ENCODE data around the gene CPN2. TPM values are rescaled to one million over a fixed set of nuclear protein-coding genes. Genes with fewer than 3 reads are reported as not detected.

The CPN2 gene
- total RNA-seq, 6 donors from 2014 or later = 0.10 TPM; not detected in 5

GRCh38 chr3:194337965-194338753, 13.0 kb downstream of the CPN2 start:
- ATAC-seq (ENCODE audit: low FRiP score in 2 of 2) = no peak
- no peak for TF ChIP-seq POLR2AphosphoS5 (IDR thresholded peaks at IDR 0.05)
- no peak for TF ChIP-seq EP300 (IDR thresholded peaks at IDR 0.05)
- no peak for TF ChIP-seq POLR2A (IDR thresholded peaks at IDR 0.05)
- TF ChIP-seq, protein P1, sequence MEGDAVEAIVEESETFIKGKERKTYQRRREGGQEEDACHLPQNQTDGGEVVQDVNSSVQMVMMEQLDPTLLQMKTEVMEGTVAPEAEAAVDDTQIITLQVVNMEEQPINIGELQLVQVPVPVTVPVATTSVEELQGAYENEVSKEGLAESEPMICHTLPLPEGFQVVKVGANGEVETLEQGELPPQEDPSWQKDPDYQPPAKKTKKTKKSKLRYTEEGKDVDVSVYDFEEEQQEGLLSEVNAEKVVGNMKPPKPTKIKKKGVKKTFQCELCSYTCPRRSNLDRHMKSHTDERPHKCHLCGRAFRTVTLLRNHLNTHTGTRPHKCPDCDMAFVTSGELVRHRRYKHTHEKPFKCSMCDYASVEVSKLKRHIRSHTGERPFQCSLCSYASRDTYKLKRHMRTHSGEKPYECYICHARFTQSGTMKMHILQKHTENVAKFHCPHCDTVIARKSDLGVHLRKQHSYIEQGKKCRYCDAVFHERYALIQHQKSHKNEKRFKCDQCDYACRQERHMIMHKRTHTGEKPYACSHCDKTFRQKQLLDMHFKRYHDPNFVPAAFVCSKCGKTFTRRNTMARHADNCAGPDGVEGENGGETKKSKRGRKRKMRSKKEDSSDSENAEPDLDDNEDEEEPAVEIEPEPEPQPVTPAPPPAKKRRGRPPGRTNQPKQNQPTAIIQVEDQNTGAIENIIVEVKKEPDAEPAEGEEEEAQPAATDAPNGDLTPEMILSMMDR (IDR thresholded peaks at IDR 0.05) = no peak
- Histone ChIP-seq H3K27ac (no peak overlapping the region), H3K9me3 (no peaks in the 10 kb centered on the region), H3K27me3 (peaks cover 0 to 2% (median 0%) of the 10 kb centered on the region in 4 donors), H3K4me3 (no peak overlapping the region), H3K36me3 (no peaks in the 10 kb centered on the region), H3K4me1 (peaks cover 5 to 8% (median 6%) of the 10 kb centered on the region in 4 donors)
- DNase-seq = no peak
- WGBS, 2 donors = 79 to 81% methylated on average over 13 of the region's 13 CpGs

DNA sequence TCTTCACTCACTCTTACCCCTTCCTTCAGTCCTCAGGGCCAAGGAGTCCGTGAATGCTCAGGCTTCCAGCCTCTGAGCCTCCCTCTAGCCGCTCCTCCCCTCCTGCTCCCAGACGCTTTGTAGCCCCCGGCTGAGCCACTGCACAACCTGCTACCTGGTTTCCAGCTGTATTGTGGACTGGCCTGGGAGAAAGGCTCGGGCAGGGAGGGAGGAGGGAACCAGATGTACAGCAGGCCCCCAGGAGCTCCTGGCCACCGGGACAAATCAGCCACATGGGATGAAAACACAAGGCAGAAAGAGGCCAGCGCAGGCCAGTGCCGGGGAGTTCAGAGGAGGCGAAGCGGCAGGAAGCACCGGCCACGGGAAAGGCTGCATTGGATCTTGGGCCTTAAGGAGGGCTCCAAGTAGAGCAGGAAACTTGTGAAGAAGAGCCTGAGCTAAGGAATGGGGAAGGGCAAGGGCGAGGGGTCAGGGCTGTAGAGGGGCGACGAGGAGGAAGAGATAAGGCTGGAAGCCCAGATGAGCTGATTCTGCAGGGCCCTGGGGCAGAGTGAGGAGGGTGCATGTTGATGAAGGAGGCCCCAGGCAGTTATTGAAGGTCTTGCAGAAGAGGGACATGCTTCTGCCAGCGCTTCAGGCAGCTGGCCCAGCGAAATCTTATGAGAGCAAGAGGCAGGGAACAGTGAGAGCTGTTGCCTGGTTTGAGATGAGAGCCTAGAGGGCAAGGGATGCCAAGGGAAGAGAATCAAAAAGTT, 14.3 kb downstream of the CPN2 start:
- peaks cover 0 to 2% (median 0%) of the 10 kb centered on the region in 4 donors for H3K27me3 ChIP-seq
- no peak overlapping the region for H3K4me3 ChIP-seq
- H3K4me1 ChIP-seq = peaks cover 6 to 9% (median 7%) of the 10 kb centered on the region in 4 donors
- no peak overlapping the region for H3K27ac ChIP-seq
- ATAC-seq (ENCODE audit: low FRiP score in 2 of 2) (no peak), DNase-seq (no peak)
- no peaks in the 10 kb centered on the region for H3K9me3 ChIP-seq
- TF ChIP-seq POLR2AphosphoS5 (IDR thresholded peaks at IDR 0.05) (no peak), EP300 (IDR thresholded peaks at IDR 0.05) (no peak), POLR2A (IDR thresholded peaks at IDR 0.05) (no peak)
- TF ChIP-seq, protein P1 (IDR thresholded peaks at IDR 0.05) = no peak
- no peaks in the 10 kb centered on the region for H3K36me3 ChIP-seq
- WGBS, 2 donors = 87 to 90% methylated on average over 17 of the region's 17 CpGs

DNA sequence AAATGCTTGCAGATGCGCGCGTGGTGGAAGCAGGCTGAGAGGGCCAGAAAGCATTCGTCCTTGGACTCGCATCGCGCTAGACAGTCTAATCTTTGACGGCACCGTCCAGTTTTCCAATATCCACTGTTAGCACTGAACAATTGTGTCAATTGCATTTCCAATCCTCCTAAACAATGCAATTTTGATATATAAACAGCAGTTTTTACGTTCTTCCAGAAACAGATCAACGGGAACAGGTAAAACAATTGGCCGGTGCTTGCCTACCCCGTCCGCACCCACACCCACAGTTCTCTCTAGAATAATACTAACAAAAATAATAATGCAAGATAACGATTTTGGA, 17.2 kb downstream of the CPN2 start:
- Histone ChIP-seq H3K27ac (no peak overlapping the region), H3K36me3 (no peaks in the 10 kb centered on the region), H3K4me3 (peak overlapping the region in 2 of 4 donors; percentile 46 to 50), H3K27me3 (peaks cover 0 to 2% (median 0%) of the 10 kb centered on the region in 4 donors), H3K4me1 (peaks cover 6 to 19% (median 7%) of the 10 kb centered on the region in 4 donors), H3K9me3 (no peaks in the 10 kb centered on the region)
- DNase-seq = no peak
- 33 to 46% methylated on average over 11 to 15 of the region's 15 CpGs for WGBS, 2 donors
- TF ChIP-seq POLR2A (IDR thresholded peaks at IDR 0.05) = no peak
- TF ChIP-seq, protein P1 (IDR thresholded peaks at IDR 0.05) = peak in 1 of 6 experiments; percentile 28
- ATAC-seq (ENCODE audit: low FRiP score in 2 of 2) = no peak

DNA sequence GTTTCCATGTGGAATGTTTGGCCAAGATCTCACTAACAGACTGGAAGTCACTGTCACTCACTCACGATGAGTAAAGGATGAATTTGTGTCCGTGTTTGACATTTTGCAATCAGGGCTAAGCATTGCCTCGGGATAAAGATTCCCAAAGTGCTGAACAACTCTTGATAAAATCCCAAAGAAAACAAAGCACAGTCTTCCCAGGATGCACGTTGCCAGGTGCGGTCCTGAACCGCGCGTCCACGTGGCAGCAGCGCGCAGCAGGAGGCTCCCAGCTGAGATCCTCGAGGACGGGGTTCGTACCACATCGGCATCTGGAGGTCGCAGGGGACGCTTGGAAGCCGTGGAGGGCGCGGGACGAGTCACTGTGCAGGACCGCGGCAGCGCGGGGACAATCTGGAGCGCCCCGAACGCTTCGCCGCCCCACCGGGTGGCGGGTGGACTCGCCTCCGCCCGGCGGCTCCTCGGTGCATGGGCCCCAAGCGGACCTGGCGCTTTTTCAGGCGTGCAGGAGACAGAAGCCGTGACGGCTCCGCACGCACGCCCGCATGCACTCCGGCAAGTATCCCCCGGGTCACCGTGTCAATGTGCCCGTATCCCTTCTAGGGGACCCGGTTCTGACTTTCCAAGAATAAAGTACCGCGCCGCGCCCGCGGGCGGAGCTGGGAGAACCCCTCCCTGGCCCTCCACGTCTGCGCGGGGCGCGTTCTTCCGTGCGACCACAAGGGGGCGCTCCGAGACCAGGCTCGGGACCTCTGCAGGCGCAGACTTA, 17.7 kb downstream of the CPN2 start:
- peak; percentile 79 to 96 for DNase-seq
- TF ChIP-seq, protein P1 (IDR thresholded peaks at IDR 0.05) = peak; percentile 95 to 98 (median 97)
- TF ChIP-seq EP300 (IDR thresholded peaks at IDR 0.05) = no peak
- TF ChIP-seq POLR2AphosphoS5 (IDR thresholded peaks at IDR 0.05) = no peak
- no peak for TF ChIP-seq POLR2A (IDR thresholded peaks at IDR 0.05)
- peak; percentile 93 to 96 for ATAC-seq (ENCODE audit: low FRiP score in 2 of 2)
- no peaks in the 10 kb centered on the region for H3K9me3 ChIP-seq
- peaks cover 6 to 19% (median 7%) of the 10 kb centered on the region in 4 donors for H3K4me1 ChIP-seq
- WGBS, 2 donors = 5 to 12% methylated on average over 14 to 44 of the region's 69 CpGs
- no peaks in the 10 kb centered on the region for H3K36me3 ChIP-seq
- no peak overlapping the region for H3K27ac ChIP-seq
- peak overlapping the region in 3 of 4 donors; percentile 39 to 50 (median 46) for H3K4me3 ChIP-seq
- H3K27me3 ChIP-seq = peaks cover 0 to 2% (median 0%) of the 10 kb centered on the region in 4 donors
